ENCODE data around the gene AMPD3. TPM values are rescaled to one million over a fixed set of nuclear protein-coding genes. Genes with fewer than 3 reads are reported as not detected.

The AMPD3 gene
- total RNA-seq, 1 experiment from 2014 or later = 5.9 TPM

DNA sequence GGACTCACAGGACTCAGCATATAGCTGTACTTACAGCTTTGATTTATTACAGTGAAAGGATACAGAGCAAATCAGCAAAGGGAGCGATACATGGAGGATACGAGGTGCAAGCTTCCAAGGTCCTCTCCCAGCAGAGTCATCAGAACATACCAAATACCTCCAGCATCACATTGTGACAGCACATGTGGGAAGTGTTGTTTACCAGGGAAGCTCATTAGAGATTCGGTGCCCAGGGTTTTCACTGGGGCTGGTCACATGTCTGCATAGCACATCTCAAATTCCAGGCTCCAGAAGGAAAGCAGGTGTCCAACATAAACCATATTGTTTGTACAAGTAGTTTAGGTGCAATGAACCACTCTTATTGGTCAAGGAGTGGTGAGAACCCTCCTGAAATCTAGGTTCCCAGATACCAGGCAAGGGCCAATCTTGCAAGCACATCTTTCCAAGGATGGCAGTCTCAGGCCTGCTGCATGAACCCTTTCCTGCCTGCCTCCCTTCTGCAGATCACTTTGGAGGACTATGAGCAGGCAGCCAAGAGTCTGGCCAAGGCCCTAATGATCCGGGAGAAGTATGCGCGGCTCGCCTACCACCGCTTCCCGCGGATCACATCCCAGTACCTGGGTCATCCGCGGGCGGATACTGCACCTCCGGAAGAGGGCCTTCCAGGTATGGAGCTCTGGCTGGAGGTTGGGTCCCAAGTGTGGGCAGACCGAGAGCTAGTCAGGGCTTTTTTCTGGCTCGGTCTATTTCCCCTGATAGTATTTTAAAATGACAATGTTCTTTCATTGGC, 26.7 kb downstream of the AMPD3 start:
- TF ChIP-seq, protein P1, sequence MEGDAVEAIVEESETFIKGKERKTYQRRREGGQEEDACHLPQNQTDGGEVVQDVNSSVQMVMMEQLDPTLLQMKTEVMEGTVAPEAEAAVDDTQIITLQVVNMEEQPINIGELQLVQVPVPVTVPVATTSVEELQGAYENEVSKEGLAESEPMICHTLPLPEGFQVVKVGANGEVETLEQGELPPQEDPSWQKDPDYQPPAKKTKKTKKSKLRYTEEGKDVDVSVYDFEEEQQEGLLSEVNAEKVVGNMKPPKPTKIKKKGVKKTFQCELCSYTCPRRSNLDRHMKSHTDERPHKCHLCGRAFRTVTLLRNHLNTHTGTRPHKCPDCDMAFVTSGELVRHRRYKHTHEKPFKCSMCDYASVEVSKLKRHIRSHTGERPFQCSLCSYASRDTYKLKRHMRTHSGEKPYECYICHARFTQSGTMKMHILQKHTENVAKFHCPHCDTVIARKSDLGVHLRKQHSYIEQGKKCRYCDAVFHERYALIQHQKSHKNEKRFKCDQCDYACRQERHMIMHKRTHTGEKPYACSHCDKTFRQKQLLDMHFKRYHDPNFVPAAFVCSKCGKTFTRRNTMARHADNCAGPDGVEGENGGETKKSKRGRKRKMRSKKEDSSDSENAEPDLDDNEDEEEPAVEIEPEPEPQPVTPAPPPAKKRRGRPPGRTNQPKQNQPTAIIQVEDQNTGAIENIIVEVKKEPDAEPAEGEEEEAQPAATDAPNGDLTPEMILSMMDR (conservative IDR thresholded peaks at IDR 0.05) = no peak
- Histone ChIP-seq H3T11ph (ENCODE audit: low read length) (no peak overlapping the region), H4K91ac (ENCODE audit: insufficient read length, low read depth, low read length) (no peak overlapping the region), H2BK20ac (ENCODE audit: low read depth, low read length, poor library complexity, severe bottlenecking) (no peak overlapping the region), H3K23me2 (ENCODE audit: insufficient read length, low read depth, low read length, poor library complexity, severe bottlenecking) (no peaks in the 10 kb centered on the region), H2BK5ac (ENCODE audit: insufficient read length, low read length) (no peak overlapping the region), H2BK12ac (ENCODE audit: insufficient read length, low read depth, low read length) (no peak overlapping the region), H3K23ac (ENCODE audit: insufficient read length, low read depth, low read length) (no peak overlapping the region), H3K4ac (ENCODE audit: low read depth, low read length) (no peak overlapping the region), H3K4me2 (ENCODE audit: insufficient read depth, insufficient read length, low read length) (no peak overlapping the region), H2BK120ac (ENCODE audit: low read depth, low read length, poor library complexity, severe bottlenecking) (no peak overlapping the region), H3K14ac (ENCODE audit: insufficient read depth, low read length) (no peak overlapping the region), H4K20me1 (ENCODE audit: control insufficient read depth, insufficient read depth, insufficient read length) (no peaks in the 10 kb centered on the region), H3K56ac (ENCODE audit: insufficient read length, low read depth, low read length) (no peak overlapping the region), H3K9me3 (ENCODE audit: control insufficient read depth, low read depth, low read length) (no peaks in the 10 kb centered on the region), H3K79me1 (ENCODE audit: insufficient read depth, low read depth, low read length, poor library complexity, severe bottlenecking) (no peaks in the 10 kb centered on the region), H3K27me3 (ENCODE audit: insufficient read depth, low read length) (no peaks in the 10 kb centered on the region), H2AFZ (ENCODE audit: low read length) (no peak overlapping the region), H3K18ac (ENCODE audit: insufficient read length, low read depth, low read length) (no peak overlapping the region), H2AK5ac (ENCODE audit: insufficient read length, low read length) (no peak overlapping the region), H3K27ac (ENCODE audit: insufficient read length, low read depth, low read length) (no peak overlapping the region), H4K8ac (replicated peaks; ENCODE audit: insufficient read length, low read depth, low read length) (no peak overlapping the region), H4K5ac (ENCODE audit: insufficient read length, low read depth, low read length) (no peak overlapping the region), H3K79me2 (ENCODE audit: insufficient read depth, low read length) (no peaks in the 10 kb centered on the region), H3K9ac (ENCODE audit: extremely low read depth, insufficient read length, low read length) (no peak overlapping the region), H3K4me1 (ENCODE audit: insufficient read depth, low read length) (no peaks in the 10 kb centered on the region), H2BK15ac (ENCODE audit: low read depth, low read length) (no peak overlapping the region)
- H3K36me3 Mint-ChIP-seq (ENCODE audit: insufficient read depth in 1 of 3, low read depth in 3 of 3) = no peaks in the 10 kb centered on the region
- H3K4me3 Mint-ChIP-seq = no peak overlapping the region
- H3K27ac Mint-ChIP-seq = peak overlapping the region in 1 of 3 experiments; percentile 50; a peak in 2 of 7 replicates
- H3K9me3 Mint-ChIP-seq = no peaks in the 10 kb centered on the region
- no peaks in the 10 kb centered on the region for H3K27me3 Mint-ChIP-seq (ENCODE audit: low read depth)
- DNase-seq = no peak
- no peaks in the 10 kb centered on the region for H3K4me1 Mint-ChIP-seq
- no CpG with 5 or more reads among the region's 16 CpGs for WGBS (ENCODE audit: extremely low coverage, insufficient read length, low lambda C conversion rate)
